Measurements from ENCODE around the gene LARP4.
"Not testable (repeated sequence)": the region's sequence is repeated elsewhere in the genome, so short reads cannot be mapped to it uniquely, and the experiment has no call there.

Gene LARP4

DNA sequence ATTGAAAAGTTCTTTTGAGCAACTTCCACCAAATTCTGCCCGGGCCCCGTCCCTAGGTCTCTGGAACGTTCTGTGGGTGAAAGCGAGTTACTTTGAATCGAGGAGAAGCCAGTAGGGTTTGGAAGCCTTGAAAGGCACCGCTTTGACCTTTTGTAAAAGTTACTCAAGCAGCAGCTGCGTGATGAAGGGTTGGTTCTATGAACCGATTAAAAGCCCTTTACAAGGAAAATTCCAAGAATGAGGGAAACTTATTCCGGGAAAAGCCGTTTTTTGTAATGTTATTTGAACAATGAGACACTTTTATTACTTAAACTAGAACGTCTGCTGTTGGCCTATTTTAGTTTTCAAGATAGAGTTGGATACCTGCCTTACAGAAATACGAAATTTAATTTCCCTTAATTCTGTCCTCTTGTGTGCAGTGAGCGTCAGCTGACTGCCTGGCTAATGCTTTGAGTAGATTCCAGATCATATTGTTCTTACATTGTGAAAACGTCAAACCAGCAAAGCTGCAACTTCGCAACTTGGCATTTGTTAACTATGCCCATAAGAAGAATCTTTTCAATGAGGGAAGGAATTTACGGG is 906 bp downstream of the LARP4 start:
- DNase-seq (ENCODE audit: low spot score), result no peak

DNA sequence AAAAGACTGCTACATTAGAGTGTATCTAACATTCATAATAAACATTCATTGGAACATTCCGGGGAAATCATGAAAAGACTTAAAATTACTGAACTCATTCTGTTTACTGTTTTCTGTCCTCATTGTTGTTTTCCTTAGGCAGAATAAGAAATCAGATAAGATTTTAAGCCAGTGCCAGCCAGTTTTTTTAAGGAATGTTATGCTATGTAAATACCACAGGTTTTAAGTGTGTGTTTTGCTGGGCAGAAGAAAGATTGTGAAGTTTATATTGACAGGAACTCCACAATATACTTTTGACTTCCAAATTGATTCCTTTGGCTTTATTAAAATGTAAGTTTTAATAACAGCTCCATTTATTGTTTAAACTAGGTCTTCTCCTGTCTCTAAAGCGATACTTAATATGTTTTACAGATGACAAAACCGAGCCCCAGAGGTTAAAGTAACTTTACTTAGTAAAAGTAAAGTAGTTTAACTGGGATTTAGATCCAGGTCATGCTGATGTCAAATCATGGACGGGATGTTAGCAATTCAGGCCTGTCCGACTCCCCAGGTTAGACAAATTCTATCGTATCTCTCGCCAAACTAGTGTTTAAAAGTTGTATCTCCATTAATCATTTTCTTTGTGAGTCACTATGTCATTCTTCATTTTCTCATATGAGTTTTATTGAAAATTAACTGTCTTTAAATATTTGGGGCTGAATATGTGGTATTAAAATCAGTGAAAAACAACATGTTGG is 1.7 kb downstream of the LARP4 start:
- no peak for DNase-seq (ENCODE audit: low spot score)

- DNase-seq (ENCODE audit: low spot score), result no peak
Measured at GRCh38 chr12:50403001-50403440, 2.3 kb downstream of the LARP4 start.

GRCh38 chr12:50404307-50404706 is 3.6 kb downstream of the LARP4 start:
- DNase-seq (ENCODE audit: low spot score), result no peak

DNA sequence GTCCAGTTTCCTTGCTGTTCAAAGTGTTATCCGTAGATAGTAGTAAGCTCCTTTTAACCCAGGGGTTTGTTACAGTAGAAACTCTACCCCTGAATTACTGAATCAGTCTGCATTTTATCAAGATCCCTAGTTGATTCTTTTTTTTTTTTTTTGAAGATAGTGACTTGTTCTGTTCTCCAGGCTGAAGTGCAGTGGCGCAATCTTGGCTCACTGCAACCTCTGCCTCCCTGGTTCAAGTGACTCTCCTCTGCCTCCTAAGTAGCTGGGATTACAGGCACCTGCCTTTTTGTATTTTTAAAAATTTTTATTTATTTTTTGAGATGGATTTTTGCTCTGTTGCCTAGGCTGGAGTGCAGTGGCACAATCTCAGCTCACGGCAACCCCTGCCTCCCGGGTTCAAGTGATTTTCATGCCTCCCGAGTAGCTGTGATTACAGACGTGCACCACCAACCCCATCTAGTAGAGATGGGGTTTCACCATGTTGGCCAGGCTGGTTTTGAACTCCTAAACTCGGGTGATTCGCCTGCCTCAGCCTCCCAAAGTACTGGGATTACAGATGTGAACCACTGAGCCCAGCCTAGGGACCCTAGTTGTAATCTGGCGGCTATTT is 10.5 kb downstream of the LARP4 start:
- DNase-seq (ENCODE audit: low spot score), result no peak

DNA sequence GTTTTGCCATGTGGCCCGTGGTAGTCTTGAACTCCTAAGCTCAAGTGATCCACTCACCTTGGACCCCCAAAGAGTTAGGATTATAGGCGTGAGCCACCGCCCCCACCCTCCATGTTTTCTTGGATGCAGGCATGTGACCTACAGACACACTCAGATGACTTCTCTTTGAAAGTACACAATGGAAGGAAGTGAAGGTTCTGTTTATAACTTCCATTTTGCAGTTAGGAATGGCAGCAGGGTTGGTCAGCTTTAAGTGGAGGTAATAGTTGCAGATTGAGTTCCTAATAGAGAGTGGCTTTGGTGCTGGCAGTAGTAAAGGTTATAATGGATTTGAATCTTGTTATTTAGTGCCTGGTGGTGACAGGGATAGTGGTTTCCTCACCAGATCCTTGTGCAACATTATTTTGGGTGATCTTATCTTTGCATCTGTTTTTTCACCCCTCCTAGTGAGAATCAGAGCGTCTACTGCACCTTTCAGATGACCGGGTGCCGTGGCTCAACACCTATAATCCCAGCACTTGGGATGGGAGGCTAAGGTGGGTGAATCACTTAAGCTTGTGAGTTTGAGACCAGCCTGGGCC is 15.3 kb downstream of the LARP4 start:
- DNase-seq (ENCODE audit: low spot score), result no peak

GRCh38 chr12:50419112-50419909 is 18.6 kb downstream of the LARP4 start:
- DNase-seq (ENCODE audit: low spot score), result no peak

- not testable (repeated sequence) for DNase-seq (ENCODE audit: low spot score)
Measured at GRCh38 chr12:50422855-50423254, 22.2 kb downstream of the LARP4 start.

GRCh38 chr12:50423342-50423741 is 22.7 kb downstream of the LARP4 start:
- DNase-seq (ENCODE audit: low spot score), result not testable (repeated sequence)

DNA sequence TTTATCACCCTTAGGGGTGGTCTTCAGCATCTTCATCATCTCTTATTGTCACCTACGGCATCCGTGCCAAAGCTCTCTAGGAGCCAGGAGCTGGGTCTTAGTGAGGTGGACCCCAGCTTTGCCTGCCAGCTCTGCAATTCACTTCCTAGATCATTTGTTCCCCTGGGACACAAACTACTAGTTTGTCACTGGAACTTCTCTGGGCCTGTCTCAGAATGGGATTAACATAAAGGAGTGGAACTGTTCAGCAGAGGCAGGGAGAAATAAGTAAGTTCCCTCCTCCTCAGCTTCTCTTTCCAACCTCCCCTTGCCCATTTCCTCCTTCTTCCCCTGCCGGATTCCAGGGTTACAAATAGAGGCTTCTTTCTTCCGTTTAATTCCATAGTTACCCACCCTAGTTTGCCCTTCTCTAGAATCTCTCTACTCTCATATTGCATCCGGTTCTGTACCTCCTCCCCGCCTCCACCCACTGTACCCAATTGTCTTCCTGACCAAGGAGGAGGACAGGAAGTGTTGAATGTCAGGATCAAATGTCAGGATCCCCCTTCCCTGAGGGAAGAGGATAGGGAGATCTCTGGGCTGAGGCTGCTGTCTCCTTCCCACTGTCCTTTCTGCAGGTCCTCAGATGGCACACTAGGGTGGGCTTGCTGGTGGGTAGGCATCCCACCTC is 25.0 kb downstream of the LARP4 start:
- DNase-seq (ENCODE audit: low spot score), result peak; percentile 50

DNA sequence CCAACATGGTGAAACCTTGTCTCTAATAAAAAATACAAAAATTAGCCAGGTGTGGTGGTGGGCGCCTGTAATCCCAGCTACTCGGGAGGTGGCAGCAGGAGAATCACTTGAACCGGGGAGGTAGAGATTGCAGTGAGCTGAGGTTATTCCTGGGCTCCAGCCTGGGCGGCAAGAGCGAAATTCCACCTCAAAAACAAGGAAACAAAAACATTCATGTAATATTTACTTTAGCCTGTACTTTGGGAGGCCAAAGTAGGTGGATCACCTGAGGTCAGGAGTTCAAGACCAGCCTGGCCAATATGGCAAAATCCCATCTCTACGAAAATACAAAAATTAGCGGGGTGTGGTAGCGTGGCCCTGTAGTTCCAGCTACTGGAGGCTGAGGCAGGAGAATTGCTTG is 31.0 kb downstream of the LARP4 start:
- DNase-seq (ENCODE audit: low spot score), result not testable (repeated sequence)

- DNase-seq (ENCODE audit: low spot score), result no peak
Measured at GRCh38 chr12:50440288-50440687, 39.6 kb downstream of the LARP4 start.

GRCh38 chr12:50441763-50442162 is 41.1 kb downstream of the LARP4 start:
- DNase-seq (ENCODE audit: low spot score), result no peak

- DNase-seq (ENCODE audit: low spot score), result no peak
Measured at GRCh38 chr12:50442178-50442908, 41.7 kb downstream of the LARP4 start.

GRCh38 chr12:50449671-50450070 is 49.0 kb downstream of the LARP4 start:
- DNase-seq (ENCODE audit: low spot score), result not testable (repeated sequence)

GRCh38 chr12:50452795-50453194 is 52.1 kb downstream of the LARP4 start:
- no peak for DNase-seq (ENCODE audit: low spot score)

- no peak for DNase-seq (ENCODE audit: low spot score)
Measured at GRCh38 chr12:50453872-50454271, 53.2 kb downstream of the LARP4 start.

DNA sequence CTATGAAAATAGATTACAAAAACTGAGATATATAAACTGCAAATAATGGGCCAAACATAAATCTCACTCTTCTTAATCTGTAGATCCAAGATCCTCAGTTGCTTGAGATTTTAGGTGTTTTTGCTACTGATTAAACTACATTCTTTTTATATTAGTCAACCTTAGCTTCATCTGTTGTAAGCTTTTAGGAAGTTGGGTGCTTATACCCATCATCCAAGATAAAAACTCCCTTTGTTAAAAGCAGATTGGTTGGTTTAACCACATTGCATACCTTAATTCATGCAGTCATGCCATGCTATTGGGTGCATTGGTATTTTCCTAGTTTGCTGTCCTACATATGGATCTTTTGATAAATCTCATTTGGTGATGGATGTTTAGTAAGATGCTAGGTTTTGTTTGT is 57.9 kb downstream of the LARP4 start:
- peak; percentile 36 for DNase-seq (ENCODE audit: low spot score)

- no peak for DNase-seq (ENCODE audit: low spot score)
Measured at GRCh38 chr12:50467439-50467838, 66.8 kb downstream of the LARP4 start.

DNA sequence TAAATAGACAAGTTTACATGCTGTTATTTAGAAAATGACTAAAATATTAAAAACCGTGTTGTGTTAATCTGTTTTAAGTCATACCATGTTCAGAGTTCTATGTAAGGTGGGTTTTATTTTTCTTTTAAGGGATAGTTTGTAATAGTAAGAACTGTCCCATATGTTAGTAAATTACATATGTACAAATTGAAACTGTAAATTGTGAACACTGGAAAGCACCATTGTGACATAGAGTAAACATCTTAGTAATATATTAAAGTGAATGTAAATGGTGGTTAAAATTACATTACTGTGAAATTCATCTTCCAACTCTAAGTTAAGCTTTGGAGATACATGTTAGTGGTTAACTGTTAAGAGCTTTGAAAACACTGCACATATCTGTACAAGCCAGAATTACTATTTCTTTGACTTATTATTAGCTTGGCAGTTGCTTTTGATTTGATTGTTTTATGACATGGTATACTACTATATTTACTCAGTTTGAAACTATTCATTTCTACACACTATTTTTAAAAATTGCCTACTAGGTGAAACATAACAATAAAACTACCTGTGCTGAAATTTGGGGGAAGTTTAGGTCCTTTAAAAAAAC is 76.7 kb downstream of the LARP4 start:
- no peak for DNase-seq (ENCODE audit: low spot score)

DNA sequence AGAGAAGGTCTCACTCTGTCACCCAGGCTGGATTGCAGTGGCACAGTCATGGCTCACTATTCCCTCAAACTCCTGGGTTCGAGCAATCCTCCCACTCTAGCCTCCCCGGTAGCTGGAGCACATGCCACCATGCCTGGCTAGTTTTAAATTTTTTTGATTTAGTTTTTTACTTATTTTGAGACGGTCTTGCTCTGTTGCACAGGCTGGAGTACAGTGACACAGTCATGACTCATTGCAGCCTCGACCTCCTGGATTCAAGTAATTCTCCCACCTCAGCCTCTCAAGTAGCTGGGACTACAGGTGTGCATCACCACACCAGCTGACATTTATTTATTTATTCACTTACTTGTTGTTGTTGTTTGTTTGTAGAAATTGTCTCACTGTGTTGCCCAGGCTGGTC is 81.9 kb downstream of the LARP4 start:
- DNase-seq (ENCODE audit: low spot score), result no peak
